ENCODE measurements around the gene MICAL3. TPM values are rescaled to one million over a fixed set of nuclear protein-coding genes. Genes with fewer than 3 reads are reported as not detected.

The MICAL3 gene
- polyA plus RNA-seq, 3 donors = 0.23 to 0.84 TPM; not detected in 1

DNA sequence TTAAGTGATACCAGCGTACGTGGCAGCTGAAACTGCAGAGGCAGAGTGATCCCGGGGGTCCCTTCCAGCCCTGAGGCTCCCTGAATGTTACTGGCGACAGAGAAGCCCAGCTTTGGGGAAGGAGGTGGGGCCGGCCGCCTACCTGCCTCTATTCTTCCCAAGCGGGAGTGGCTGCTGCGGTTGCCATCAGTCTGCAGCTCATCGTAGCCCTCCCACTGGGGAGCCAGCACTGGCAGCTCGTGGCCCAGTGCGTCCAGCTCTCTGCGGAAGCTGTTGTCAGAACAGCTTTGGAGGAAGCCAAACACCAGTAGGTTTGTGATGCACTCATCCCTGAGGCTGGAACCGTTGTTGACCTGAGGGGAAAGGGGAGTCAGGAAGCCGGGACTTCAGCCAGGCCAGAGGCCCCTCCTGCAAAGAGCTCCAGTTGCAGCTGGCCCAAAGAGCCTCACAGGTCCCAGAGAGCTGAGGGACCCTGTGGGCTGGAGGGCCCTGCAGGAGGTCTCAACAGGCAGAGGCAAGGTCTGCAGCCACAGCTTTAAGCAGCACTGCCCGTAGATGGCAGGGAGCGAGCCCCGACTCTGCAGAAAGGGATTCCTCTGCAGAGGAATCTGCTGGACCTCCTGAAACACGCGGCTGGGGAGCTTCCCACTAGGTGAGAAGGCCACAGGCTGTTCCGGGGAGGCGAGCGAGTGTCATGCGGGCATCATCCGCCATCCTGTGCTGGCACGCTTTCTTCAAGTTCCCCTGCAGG lies 280.5 kb downstream of the MICAL3 start:
- intact Hi-C loops (cut with micrococcal nuclease) = loop anchor here (2.0 to 10.0 kb wide), 3 partner anchors 41 to 331 kb away; partner anchors contain the start of gene PEX26 (in 1 of the 2)
- H3K4me3 Mint-ChIP-seq = no peak overlapping the region
- no peaks in the 10 kb centered on the region for H3K27me3 ChIP-seq (ENCODE audit: control insufficient read depth in 2 of 2, insufficient read depth in 2 of 2, low read length in 2 of 2)
- no peaks in the 10 kb centered on the region for H3K9me3 ChIP-seq (replicated peaks in 1 of 2; ENCODE audit: control insufficient read depth in 1 of 2, insufficient read depth in 1 of 2, low read length in 2 of 2)
- TF ChIP-seq, protein P1, sequence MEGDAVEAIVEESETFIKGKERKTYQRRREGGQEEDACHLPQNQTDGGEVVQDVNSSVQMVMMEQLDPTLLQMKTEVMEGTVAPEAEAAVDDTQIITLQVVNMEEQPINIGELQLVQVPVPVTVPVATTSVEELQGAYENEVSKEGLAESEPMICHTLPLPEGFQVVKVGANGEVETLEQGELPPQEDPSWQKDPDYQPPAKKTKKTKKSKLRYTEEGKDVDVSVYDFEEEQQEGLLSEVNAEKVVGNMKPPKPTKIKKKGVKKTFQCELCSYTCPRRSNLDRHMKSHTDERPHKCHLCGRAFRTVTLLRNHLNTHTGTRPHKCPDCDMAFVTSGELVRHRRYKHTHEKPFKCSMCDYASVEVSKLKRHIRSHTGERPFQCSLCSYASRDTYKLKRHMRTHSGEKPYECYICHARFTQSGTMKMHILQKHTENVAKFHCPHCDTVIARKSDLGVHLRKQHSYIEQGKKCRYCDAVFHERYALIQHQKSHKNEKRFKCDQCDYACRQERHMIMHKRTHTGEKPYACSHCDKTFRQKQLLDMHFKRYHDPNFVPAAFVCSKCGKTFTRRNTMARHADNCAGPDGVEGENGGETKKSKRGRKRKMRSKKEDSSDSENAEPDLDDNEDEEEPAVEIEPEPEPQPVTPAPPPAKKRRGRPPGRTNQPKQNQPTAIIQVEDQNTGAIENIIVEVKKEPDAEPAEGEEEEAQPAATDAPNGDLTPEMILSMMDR (IDR thresholded peaks at IDR 0.05) = no peak
- H3K27ac ChIP-seq (ENCODE audit: low read depth in 1 of 2, low read length in 2 of 2) = peak overlapping the region in 1 of 2 donors; percentile 68
- peaks cover 98% of the 10 kb centered on the region for H4K20me1 ChIP-seq (ENCODE audit: insufficient read depth, low read length)
- no peaks in the 10 kb centered on the region for H3K27me3 Mint-ChIP-seq (ENCODE audit: low read depth in 3 of 3)
- H2AFZ ChIP-seq (ENCODE audit: insufficient read depth, low read depth, low read length, poor library complexity, severe bottlenecking) = no peak overlapping the region
- H3K4me1 ChIP-seq (ENCODE audit: control insufficient read depth in 1 of 2, insufficient read depth in 2 of 2, low read length in 2 of 2) = no peaks in the 10 kb centered on the region
- H3K4me1 Mint-ChIP-seq = no peaks in the 10 kb centered on the region
- peaks cover 67 to 90% of the 10 kb centered on the region in 2 donors for H3K36me3 ChIP-seq (replicated peaks in 1 of 2; ENCODE audit: control insufficient read depth in 1 of 2, insufficient read depth in 2 of 2, low read length in 2 of 2)
- peaks cover 42 to 91% of the 10 kb centered on the region in 2 donors for H3K36me3 Mint-ChIP-seq
- H3K4me3 ChIP-seq (replicated peaks in 1 of 3; ENCODE audit: low read depth in 2 of 3, low read length in 3 of 3) = no peak overlapping the region
- H3K9ac ChIP-seq (ENCODE audit: insufficient read depth, low read length, poor library complexity, severe bottlenecking) = no peak overlapping the region
- H3K79me2 ChIP-seq (ENCODE audit: insufficient read depth, low read length) = peaks cover 83% of the 10 kb centered on the region
- WGBS (ENCODE audit: insufficient coverage) = 93% methylated on average over 21 of the region's 25 CpGs
- no peaks in the 10 kb centered on the region for H3K9me3 Mint-ChIP-seq
- DNase-seq = no peak
- no peak overlapping the region for H3K4me2 ChIP-seq (replicated peaks; ENCODE audit: extremely low read depth, low read length, poor library complexity, severe bottlenecking)
- H3K27ac Mint-ChIP-seq = peak overlapping the region in 5 of 7 donors; percentile 27 to 84 (median 46)

- Mint-ChIP-seq H3K9me3 (no peaks in the 10 kb centered on the region), H3K27me3 (ENCODE audit: low read depth in 3 of 3) (no peaks in the 10 kb centered on the region), H3K36me3 (peaks cover 54 to 91% of the 10 kb centered on the region in 2 donors), H3K4me1 (no peaks in the 10 kb centered on the region), H3K27ac (peak overlapping the region in 4 of 7 donors; percentile 33 to 61 (median 40)), H3K4me3 (no peak overlapping the region)
- H3K4me1 ChIP-seq (ENCODE audit: control insufficient read depth in 1 of 2, insufficient read depth in 2 of 2, low read length in 2 of 2) = no peaks in the 10 kb centered on the region
- H3K79me2 ChIP-seq (ENCODE audit: insufficient read depth, low read length) = peaks cover 77% of the 10 kb centered on the region
- peaks cover 74 to 95% of the 10 kb centered on the region in 2 donors for H3K36me3 ChIP-seq (replicated peaks in 1 of 2; ENCODE audit: control insufficient read depth in 1 of 2, insufficient read depth in 2 of 2, low read length in 2 of 2)
- peak; percentile 44 to 65 (median 58) for DNase-seq
- peak overlapping the region in 1 of 2 donors; percentile 68 for H3K27ac ChIP-seq (ENCODE audit: low read depth in 1 of 2, low read length in 2 of 2)
- H3K9me3 ChIP-seq (replicated peaks in 1 of 2; ENCODE audit: control insufficient read depth in 1 of 2, insufficient read depth in 1 of 2, low read length in 2 of 2) = no peaks in the 10 kb centered on the region
- H3K9ac ChIP-seq (ENCODE audit: insufficient read depth, low read length, poor library complexity, severe bottlenecking) = no peak overlapping the region
- intact Hi-C loops (cut with micrococcal nuclease) = loop anchor here (2.0 to 10.0 kb wide), 3 partner anchors 42 to 332 kb away; partner anchors contain the start of gene PEX26 (in 1 of the 2)
- H3K27me3 ChIP-seq (ENCODE audit: control insufficient read depth in 2 of 2, insufficient read depth in 2 of 2, low read length in 2 of 2) = no peaks in the 10 kb centered on the region
- H3K4me3 ChIP-seq (replicated peaks in 1 of 3; ENCODE audit: low read depth in 2 of 3, low read length in 3 of 3) = no peak overlapping the region
- no peak overlapping the region for H2AFZ ChIP-seq (ENCODE audit: insufficient read depth, low read depth, low read length, poor library complexity, severe bottlenecking)
- H4K20me1 ChIP-seq (ENCODE audit: insufficient read depth, low read length) = peaks cover 98% of the 10 kb centered on the region
- 75% methylated on average over 9 of the region's 9 CpGs for WGBS (ENCODE audit: insufficient coverage)
- TF ChIP-seq, protein P1 (IDR thresholded peaks at IDR 0.05) = peak; percentile 88
- no peak overlapping the region for H3K4me2 ChIP-seq (replicated peaks; ENCODE audit: extremely low read depth, low read length, poor library complexity, severe bottlenecking)
Observed at GRCh38 chr22:17742527-17742902, 281.8 kb downstream of the MICAL3 start.

All from CD14-positive monocyte (primary cell).